ENCODE results near the gene RPRD1B. TPM values are rescaled to one million over a fixed set of nuclear protein-coding genes. Genes with fewer than 3 reads are reported as not detected.
A peak's percentile ranks its signal among the peaks of the same experiment; 100 is the strongest.

The RPRD1B gene
- total and polyA plus RNA-seq, 7 donors, result 10.2 to 31.9 (median 27.2) TPM

DNA sequence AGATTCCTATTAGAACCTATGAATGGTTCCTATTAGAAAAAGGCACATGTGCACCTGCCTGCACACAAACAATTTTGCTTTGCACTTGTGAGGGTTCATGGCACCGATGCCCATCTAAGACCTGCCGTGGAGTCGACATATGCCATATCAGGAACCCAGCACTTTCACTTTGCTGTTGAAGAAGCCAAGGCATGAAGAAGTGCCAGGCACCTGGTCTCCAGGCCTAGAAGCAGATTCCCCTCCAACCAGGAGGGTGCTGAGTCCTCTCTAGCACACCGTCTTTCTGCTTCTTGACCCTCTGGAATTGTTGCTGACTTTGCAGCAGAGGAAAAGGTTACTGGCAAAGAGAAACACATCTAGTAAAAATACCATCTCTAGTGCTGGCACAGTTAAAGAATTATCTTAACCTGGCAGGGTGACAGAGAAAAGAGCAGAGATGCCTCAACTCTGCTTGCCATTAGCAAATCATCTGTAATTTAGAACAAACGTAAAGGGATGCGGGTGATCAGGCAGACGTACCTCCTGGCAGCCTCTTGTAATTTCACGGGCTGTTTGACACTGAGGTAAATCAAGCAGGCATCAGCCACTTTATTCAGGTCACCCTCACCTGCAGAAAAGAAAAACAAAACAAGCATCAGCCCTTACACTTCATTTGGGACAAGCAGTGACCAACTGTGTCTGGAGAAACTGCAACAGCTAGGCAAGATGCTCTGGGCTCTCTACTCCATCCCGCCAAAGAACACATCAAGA is 37.5 kb upstream of the RPRD1B start:
- no peak for DNase-seq
- 90 to 91% methylated on average over 9 of the region's 9 CpGs for WGBS, 2 donors

DNA sequence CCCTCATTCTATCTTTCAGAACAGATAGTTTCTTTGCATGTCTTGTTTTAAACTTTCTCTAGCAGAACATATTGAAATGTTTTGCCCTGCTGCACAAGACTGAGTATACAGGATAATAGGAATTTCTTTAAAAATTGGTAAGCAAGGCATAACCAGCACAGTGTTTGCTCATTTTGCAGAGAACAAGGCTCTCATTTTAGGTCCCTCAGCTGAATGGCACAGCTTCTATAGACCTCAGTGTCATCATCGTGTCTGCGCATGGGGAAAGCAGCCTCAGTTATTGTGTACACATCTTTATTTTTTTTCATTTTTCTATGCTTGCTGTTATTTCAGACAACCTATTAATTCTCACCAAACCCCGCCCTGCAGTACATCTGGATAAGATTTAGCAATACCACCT is 36.0 kb upstream of the RPRD1B start:
- peaks cover 0 to 24% (median 15%) of the 10 kb centered on the region in 4 donors for H3K4me1 ChIP-seq
- WGBS, 2 donors, result 94 to 96% methylated on average over 3 of the region's 3 CpGs
- no peaks in the 10 kb centered on the region for H3K9me3 ChIP-seq
- no peak for TF ChIP-seq POLR2A (IDR thresholded peaks at IDR 0.05)
- no peak for TF ChIP-seq EP300 (IDR thresholded peaks at IDR 0.05)
- TF ChIP-seq POLR2AphosphoS5 (IDR thresholded peaks at IDR 0.05), result no peak
- TF ChIP-seq CTCF (IDR thresholded peaks at IDR 0.05), result no peak
- H3K27me3 ChIP-seq, result no peaks in the 10 kb centered on the region
- no peak for DNase-seq
- intact Hi-C loops (cut with DNase I), result no loop called here
- H3K36me3 ChIP-seq, result peaks cover 32 to 89% (median 36%) of the 10 kb centered on the region in 4 donors
- H3K27ac ChIP-seq, result no peak overlapping the region
- no peak overlapping the region for H3K4me3 ChIP-seq

More for the DNA sequence above, 37.5 kb upstream of the RPRD1B start:
- peaks cover 0 to 25% (median 18%) of the 10 kb centered on the region in 4 donors for H3K4me1 ChIP-seq
- peaks cover 28 to 80% (median 30%) of the 10 kb centered on the region in 4 donors for H3K36me3 ChIP-seq
- no peak for TF ChIP-seq POLR2AphosphoS5 (IDR thresholded peaks at IDR 0.05)
- no peak for TF ChIP-seq EP300 (IDR thresholded peaks at IDR 0.05)
- no peak for TF ChIP-seq CTCF (IDR thresholded peaks at IDR 0.05)
- TF ChIP-seq POLR2A (IDR thresholded peaks at IDR 0.05), result no peak
- no peak overlapping the region for H3K4me3 ChIP-seq
- no peaks in the 10 kb centered on the region for H3K9me3 ChIP-seq
- no peaks in the 10 kb centered on the region for H3K27me3 ChIP-seq
- intact Hi-C loops (cut with DNase I), result no loop called here
- peak overlapping the region in 1 of 4 donors; percentile 23 for H3K27ac ChIP-seq

DNA sequence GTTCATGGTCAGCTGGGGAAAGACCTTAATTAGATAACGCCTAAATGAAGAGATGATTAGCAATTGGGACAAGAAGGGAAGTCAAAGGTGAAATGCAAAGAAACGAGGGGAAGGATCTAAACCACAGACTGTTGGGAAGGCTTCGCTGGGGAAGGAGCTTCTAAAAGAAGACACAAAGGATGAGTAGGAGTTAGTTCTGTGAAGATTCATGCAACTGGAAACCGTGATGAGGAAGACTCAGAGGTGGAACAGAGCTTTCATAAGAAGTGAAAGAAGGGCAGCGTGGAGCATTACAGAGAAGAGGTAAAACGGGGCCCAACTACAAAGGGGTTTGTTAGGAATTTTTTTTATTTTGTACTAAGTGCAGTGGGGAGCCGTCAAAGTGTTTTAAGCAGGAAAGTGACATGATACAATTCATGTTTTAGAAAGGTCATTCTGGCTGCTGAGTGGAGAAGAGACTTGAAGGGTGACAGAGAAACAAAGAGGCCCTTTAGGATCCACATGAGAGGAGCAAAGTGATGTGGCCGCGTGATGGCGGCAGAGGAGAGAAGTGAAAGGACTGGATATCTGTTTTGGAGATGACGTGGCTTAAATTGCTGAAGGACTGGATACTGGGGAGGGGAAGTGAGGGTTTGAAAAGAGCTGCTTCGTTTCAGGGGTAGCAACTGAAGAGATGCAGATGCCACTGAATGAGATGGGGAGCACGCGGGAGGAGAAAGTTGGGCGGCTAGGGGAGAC is 33.9 kb upstream of the RPRD1B start:
- TF ChIP-seq CTCF (IDR thresholded peaks at IDR 0.05), result no peak
- no peak for TF ChIP-seq POLR2A (IDR thresholded peaks at IDR 0.05)
- TF ChIP-seq EP300 (IDR thresholded peaks at IDR 0.05), result no peak
- no peak for TF ChIP-seq POLR2AphosphoS5 (IDR thresholded peaks at IDR 0.05)
- no peaks in the 10 kb centered on the region for H3K27me3 ChIP-seq
- no peak for DNase-seq
- H3K4me3 ChIP-seq, result no peak overlapping the region
- H3K9me3 ChIP-seq, result no peaks in the 10 kb centered on the region
- peaks cover 0 to 12% (median 5%) of the 10 kb centered on the region in 4 donors for H3K4me1 ChIP-seq
- no peak overlapping the region for H3K27ac ChIP-seq
- H3K36me3 ChIP-seq, result peaks cover 32 to 98% (median 38%) of the 10 kb centered on the region in 4 donors
- intact Hi-C loops (cut with DNase I), result no loop called here
- WGBS, 2 donors, result 89 to 91% methylated on average over 15 of the region's 15 CpGs

DNA sequence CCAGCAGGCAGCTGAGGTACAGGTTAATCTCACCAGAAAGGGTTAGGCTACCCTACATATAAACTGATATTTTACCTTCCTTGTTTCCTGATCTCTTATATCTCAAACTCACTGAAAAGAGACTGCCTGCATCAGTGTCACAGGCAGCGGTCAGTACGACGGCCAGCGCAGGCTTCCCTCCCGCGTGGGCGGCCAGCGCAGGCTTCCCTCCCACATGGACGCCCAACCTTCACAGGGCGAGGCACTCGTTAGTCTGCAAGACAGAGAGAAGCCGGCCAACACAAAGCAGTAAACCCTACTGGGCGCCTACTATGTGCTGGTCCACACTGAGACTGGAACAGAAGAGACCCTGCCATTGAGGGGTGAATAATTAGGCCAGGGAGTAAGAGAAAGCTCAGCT is 33.3 kb upstream of the RPRD1B start:
- no peak for DNase-seq
- Histone ChIP-seq H3K4me1 (peaks cover 0 to 12% (median 5%) of the 10 kb centered on the region in 4 donors), H3K9me3 (no peaks in the 10 kb centered on the region), H3K4me3 (no peak overlapping the region), H3K27me3 (no peaks in the 10 kb centered on the region), H3K36me3 (peaks cover 32 to 98% (median 39%) of the 10 kb centered on the region in 4 donors), H3K27ac (no peak overlapping the region)
- 94% methylated on average over 13 of the region's 13 CpGs for WGBS, 2 donors
- intact Hi-C loops (cut with DNase I), result no loop called here
- TF ChIP-seq POLR2AphosphoS5 (IDR thresholded peaks at IDR 0.05) (no peak), EP300 (IDR thresholded peaks at IDR 0.05) (no peak), POLR2A (IDR thresholded peaks at IDR 0.05) (no peak), CTCF (IDR thresholded peaks at IDR 0.05) (no peak)

Measured in sigmoid colon (tissue), 7 donors.